ENCODE measurements around the gene ZNF385D.

DNA sequence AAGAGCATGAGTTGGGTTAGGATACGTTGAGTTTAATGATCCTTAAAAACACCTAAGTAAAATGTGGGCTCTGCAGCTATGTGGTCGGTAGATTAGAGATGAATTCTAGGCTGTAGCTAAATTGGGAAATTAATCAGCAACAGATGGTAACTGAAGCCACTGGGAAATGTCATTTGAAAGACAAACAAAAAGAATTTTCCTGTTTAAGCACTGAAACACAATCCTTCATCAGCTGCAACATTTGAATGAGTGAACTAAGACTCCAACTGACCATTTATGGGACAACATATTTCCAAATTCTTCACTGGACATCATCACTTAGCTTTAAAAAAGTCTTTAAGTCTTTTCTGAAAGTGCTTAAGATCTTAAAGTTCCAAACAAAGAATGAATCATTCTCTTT lies 226.9 kb downstream of the ZNF385D start:
- TF ChIP-seq, protein P1, sequence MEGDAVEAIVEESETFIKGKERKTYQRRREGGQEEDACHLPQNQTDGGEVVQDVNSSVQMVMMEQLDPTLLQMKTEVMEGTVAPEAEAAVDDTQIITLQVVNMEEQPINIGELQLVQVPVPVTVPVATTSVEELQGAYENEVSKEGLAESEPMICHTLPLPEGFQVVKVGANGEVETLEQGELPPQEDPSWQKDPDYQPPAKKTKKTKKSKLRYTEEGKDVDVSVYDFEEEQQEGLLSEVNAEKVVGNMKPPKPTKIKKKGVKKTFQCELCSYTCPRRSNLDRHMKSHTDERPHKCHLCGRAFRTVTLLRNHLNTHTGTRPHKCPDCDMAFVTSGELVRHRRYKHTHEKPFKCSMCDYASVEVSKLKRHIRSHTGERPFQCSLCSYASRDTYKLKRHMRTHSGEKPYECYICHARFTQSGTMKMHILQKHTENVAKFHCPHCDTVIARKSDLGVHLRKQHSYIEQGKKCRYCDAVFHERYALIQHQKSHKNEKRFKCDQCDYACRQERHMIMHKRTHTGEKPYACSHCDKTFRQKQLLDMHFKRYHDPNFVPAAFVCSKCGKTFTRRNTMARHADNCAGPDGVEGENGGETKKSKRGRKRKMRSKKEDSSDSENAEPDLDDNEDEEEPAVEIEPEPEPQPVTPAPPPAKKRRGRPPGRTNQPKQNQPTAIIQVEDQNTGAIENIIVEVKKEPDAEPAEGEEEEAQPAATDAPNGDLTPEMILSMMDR (IDR thresholded peaks at IDR 0.05) = no peak
- TF ChIP-seq POLR2A (IDR thresholded peaks at IDR 0.05) = no peak
